ENCODE results near the gene ARHGAP6.

DNA sequence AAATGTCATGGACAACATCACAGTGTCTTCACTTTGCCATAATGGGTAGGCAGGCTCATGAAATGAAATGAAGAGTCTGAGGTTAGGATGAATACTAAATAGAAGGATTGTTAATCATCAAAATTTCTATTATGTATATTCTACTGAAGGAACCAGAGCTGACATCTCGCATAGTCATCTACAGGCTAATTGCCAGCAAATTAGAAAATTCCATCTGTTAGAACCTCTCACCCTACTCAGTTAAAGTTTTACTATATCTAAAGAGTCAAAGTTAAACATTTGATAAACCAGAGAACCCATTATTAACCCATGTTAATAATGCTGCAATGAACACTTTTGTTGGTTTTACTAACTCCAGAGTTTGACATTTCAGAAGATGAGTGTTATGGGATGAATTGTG, 114.6 kb downstream of the ARHGAP6 start:
- TF ChIP-seq EZH2 (IDR thresholded peaks at IDR 0.05), result no peak
- TF ChIP-seq, protein P1, sequence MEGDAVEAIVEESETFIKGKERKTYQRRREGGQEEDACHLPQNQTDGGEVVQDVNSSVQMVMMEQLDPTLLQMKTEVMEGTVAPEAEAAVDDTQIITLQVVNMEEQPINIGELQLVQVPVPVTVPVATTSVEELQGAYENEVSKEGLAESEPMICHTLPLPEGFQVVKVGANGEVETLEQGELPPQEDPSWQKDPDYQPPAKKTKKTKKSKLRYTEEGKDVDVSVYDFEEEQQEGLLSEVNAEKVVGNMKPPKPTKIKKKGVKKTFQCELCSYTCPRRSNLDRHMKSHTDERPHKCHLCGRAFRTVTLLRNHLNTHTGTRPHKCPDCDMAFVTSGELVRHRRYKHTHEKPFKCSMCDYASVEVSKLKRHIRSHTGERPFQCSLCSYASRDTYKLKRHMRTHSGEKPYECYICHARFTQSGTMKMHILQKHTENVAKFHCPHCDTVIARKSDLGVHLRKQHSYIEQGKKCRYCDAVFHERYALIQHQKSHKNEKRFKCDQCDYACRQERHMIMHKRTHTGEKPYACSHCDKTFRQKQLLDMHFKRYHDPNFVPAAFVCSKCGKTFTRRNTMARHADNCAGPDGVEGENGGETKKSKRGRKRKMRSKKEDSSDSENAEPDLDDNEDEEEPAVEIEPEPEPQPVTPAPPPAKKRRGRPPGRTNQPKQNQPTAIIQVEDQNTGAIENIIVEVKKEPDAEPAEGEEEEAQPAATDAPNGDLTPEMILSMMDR (IDR thresholded peaks at IDR 0.05), result no peak

Measured in neural progenitor cell (in vitro differentiated cells).